ENCODE measurements around the gene SLC27A3. TPM values are rescaled to one million over a fixed set of nuclear protein-coding genes. Genes with fewer than 3 reads are reported as not detected.

Gene SLC27A3
- total RNA-seq, 4 donors from 2014 or later = 15.2 to 159 (median 26.2) TPM

DNA sequence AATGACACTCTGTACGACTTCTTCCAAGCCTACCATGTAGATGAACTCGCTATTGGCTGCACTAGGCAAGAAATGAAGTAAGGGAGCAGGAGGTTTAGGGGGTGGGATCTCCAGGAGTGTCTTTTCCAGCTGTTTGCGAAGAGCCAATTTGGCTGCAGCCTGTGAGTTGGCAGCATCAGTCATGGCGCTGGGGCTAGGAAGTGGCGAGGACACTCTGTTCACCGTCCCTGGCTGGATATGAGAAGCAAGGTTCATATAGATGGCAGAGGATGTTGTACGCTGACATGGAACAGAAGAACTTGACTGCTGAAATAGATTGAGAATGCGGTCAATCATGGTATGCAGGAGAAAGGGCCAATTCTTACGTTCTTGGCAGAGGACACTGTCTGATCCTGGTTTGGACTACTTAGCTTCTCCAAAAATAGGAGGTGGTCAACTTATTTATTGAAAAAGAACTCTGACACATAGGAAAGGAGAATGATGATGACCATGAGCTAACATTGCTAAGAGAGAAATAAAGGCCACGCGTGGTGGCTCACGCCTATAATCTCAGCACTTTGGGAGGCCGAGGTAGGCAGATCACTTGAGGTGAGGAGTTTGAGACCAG, 41.2 kb downstream of the SLC27A3 start:
- no peak for TF ChIP-seq EP300 (IDR thresholded peaks at IDR 0.05; ENCODE audit: low read depth)
- TF ChIP-seq POLR2A (IDR thresholded peaks at IDR 0.05) = no peak
- TF ChIP-seq POLR2AphosphoS5 (IDR thresholded peaks at IDR 0.05) = no peak
- TF ChIP-seq, protein P1, sequence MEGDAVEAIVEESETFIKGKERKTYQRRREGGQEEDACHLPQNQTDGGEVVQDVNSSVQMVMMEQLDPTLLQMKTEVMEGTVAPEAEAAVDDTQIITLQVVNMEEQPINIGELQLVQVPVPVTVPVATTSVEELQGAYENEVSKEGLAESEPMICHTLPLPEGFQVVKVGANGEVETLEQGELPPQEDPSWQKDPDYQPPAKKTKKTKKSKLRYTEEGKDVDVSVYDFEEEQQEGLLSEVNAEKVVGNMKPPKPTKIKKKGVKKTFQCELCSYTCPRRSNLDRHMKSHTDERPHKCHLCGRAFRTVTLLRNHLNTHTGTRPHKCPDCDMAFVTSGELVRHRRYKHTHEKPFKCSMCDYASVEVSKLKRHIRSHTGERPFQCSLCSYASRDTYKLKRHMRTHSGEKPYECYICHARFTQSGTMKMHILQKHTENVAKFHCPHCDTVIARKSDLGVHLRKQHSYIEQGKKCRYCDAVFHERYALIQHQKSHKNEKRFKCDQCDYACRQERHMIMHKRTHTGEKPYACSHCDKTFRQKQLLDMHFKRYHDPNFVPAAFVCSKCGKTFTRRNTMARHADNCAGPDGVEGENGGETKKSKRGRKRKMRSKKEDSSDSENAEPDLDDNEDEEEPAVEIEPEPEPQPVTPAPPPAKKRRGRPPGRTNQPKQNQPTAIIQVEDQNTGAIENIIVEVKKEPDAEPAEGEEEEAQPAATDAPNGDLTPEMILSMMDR (IDR thresholded peaks at IDR 0.05) = no peak
- peaks cover 0 to under 1% (median under 1%) of the 10 kb centered on the region in 4 donors for H3K4me1 ChIP-seq
- H3K27ac ChIP-seq = no peak overlapping the region
- in situ Hi-C loops (cut with MboI; ENCODE audit: low pct_ligation_motif_present in 1 of 4, low pct_unique_long_range_greater_than_20kb in 1 of 4, low sequenced_read_pairs in 3 of 4) (loop anchor here in 3 of 4 donors (10.0 to 25.0 kb wide), 3 partner anchors 96 to 168 kb away; partner anchors contain the start of genes DENND4B (in 2 of the 3), GATAD2B (in 1 of the 3) and RAB13 (in 1 of the 3)), intact Hi-C loops (cut with DNase I; ENCODE audit: low total_unique reads) (no loop called here)
- no peak for DNase-seq
- no peaks in the 10 kb centered on the region for H3K9me3 ChIP-seq
- H3K36me3 ChIP-seq = peaks cover 0 to 62% (median 26%) of the 10 kb centered on the region in 4 donors
- 92 to 96% methylated on average over 4 to 13 of the region's 13 CpGs for WGBS, 2 donors (ENCODE audit: low coverage in 1 of 2)
- H3K4me3 ChIP-seq = no peak overlapping the region
- no peaks in the 10 kb centered on the region for H3K27me3 ChIP-seq

DNA sequence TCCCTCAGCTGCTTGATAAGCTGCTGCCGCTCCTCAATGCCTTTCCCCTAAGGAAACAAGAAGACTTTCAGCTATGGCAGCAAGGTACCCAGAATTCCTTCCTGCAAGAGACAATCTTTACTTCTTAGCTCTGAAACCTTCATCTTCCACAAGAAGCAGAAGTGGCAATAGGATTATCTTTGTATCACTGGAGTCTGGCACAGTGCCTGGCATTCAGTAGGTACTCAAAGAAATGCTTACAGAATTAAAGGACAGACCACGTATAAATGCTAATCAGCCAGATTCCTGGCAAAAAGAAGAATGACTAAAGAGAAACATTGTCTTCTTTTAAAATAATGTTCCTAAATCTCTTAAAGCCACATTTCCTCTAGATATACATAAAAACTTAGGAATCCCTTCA, 43.7 kb downstream of the SLC27A3 start:
- TF ChIP-seq EP300 (IDR thresholded peaks at IDR 0.05; ENCODE audit: low read depth) (no peak), POLR2A (IDR thresholded peaks at IDR 0.05) (no peak), POLR2AphosphoS5 (IDR thresholded peaks at IDR 0.05) (no peak)
- TF ChIP-seq, protein P1 (IDR thresholded peaks at IDR 0.05) = no peak
- H3K9me3 ChIP-seq = no peaks in the 10 kb centered on the region
- in situ Hi-C loops (cut with MboI; ENCODE audit: low pct_ligation_motif_present in 1 of 4, low pct_unique_long_range_greater_than_20kb in 1 of 4, low sequenced_read_pairs in 3 of 4) = loop anchor here in 3 of 4 donors (10.0 to 25.0 kb wide), 3 partner anchors 93 to 166 kb away; partner anchors contain the start of genes DENND4B (in 2 of the 3), GATAD2B (in 1 of the 3) and RAB13 (in 1 of the 3)
- DNase-seq = no peak
- no peak overlapping the region for H3K27ac ChIP-seq
- no peaks in the 10 kb centered on the region for H3K27me3 ChIP-seq
- H3K4me1 ChIP-seq = peaks cover 0 to 3% (median 1%) of the 10 kb centered on the region in 4 donors
- H3K36me3 ChIP-seq = peaks cover 0 to 37% (median 13%) of the 10 kb centered on the region in 4 donors
- H3K4me3 ChIP-seq = no peak overlapping the region
- intact Hi-C loops (cut with DNase I; ENCODE audit: low total_unique reads) = no loop called here
- 86 to 88% methylated on average over 1 to 2 of the region's 2 CpGs for WGBS, 2 donors (ENCODE audit: low coverage in 1 of 2)

DNA sequence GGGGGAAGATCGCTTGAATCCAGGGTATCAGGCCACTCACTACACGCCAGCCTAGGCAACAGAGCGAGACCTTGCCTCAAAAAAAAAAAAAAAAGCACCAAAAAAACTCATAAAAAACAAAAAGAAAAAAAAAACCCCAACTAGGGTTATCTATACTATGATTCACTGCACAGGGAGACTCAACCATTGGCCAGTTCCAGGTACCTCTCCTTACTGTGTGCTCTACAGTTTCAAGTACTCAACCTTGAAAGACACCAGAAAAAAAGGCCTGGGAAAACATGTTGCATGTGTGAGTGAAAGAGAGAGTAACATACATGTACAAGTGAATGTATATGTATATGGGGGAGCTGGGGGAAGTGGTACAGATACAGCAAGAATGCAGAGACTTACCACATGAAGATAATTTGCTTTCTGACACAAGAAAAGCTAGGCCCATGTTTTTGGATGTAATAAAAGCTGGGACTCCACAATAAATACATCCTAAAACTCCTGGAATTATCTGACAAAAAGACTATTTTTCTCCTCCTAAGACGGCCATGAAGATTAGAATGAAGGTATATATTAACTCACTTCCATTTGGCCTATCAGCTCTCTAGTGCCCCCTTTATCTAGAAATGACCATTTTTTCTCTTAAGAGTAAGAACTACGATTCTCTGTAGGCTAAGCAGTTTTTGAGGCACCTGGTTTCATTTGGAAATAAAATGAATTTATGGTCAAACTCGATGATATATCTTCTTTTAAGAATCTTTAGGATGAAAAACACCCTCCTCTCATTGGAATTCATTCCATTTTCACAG, 52.2 kb downstream of the SLC27A3 start:
- 85 to 92% methylated on average over 3 to 6 of the region's 6 CpGs for WGBS, 2 donors (ENCODE audit: low coverage in 1 of 2)
- Histone ChIP-seq H3K27me3 (no peaks in the 10 kb centered on the region), H3K27ac (no peak overlapping the region), H3K4me1 (peaks cover 0 to 5% (median 0%) of the 10 kb centered on the region in 4 donors), H3K4me3 (no peak overlapping the region), H3K36me3 (peaks cover 0 to 19% (median 4%) of the 10 kb centered on the region in 4 donors), H3K9me3 (no peaks in the 10 kb centered on the region)
- no peak for DNase-seq
- TF ChIP-seq POLR2AphosphoS5 (IDR thresholded peaks at IDR 0.05) (no peak), POLR2A (IDR thresholded peaks at IDR 0.05) (no peak), EP300 (IDR thresholded peaks at IDR 0.05; ENCODE audit: low read depth) (no peak)
- TF ChIP-seq, protein P1 (IDR thresholded peaks at IDR 0.05) = no peak
- intact Hi-C loops (cut with DNase I; ENCODE audit: low total_unique reads) (no loop called here), in situ Hi-C loops (cut with MboI; ENCODE audit: low pct_ligation_motif_present in 1 of 4, low pct_unique_long_range_greater_than_20kb in 1 of 4, low sequenced_read_pairs in 3 of 4) (no loop called here)

Small RNAs within 50 kb of the gene (small RNA-seq; reads per million reads assigned to genes)
- 0 reads per million in 4 donors for gene RF00019

Other genes with a start within 250 kb of the SLC27A3 start
- gene S100A6, start 239.4 kb upstream of the SLC27A3 start, total RNA-seq = 100 to 1,000 TPM; 219 to 881 (median 433) TPM
- gene S100A5, start 234.5 kb upstream of the SLC27A3 start, total RNA-seq = not detected
- 100 to 1,000 TPM in 1 of 4 donors, 10 to 100 TPM in 3; 40.8 to 138 (median 78.6) TPM for gene S100A4, start 229.6 kb upstream of the SLC27A3 start, total RNA-seq
- gene S100A3, start 226.1 kb upstream of the SLC27A3 start, total RNA-seq = under 1 TPM in 1 of 4 donors, not detected in 3; 0.64 TPM
- 1 to 10 TPM in 1 of 4 donors, not detected in 3; 2.2 TPM for gene S100A2, start 209.6 kb upstream of the SLC27A3 start, total RNA-seq
- gene S100A16, start 162.3 kb upstream of the SLC27A3 start, total RNA-seq = 100 to 1,000 TPM; 181 to 223 (median 196) TPM
- gene S100A14, start 159.1 kb upstream of the SLC27A3 start, total RNA-seq = 100 to 1,000 TPM; 134 to 514 (median 437) TPM
- gene S100A13, start 147.9 kb upstream of the SLC27A3 start, total RNA-seq = 10 to 100 TPM; 33.8 to 67.8 (median 45.5) TPM
- gene S100A1, start 147.0 kb upstream of the SLC27A3 start, total RNA-seq = 1 to 10 TPM in 2 of 4 donors, not detected in 2; 3.7 to 4.4 TPM
- gene CHTOP, start 141.3 kb upstream of the SLC27A3 start, total RNA-seq = 10 to 100 TPM; 35.2 to 86.1 (median 65.2) TPM
- gene SNAPIN, start 116.7 kb upstream of the SLC27A3 start, total RNA-seq = 10 to 100 TPM; 10.5 to 38.4 (median 27.4) TPM
- gene ILF2, start 104.4 kb upstream of the SLC27A3 start, total RNA-seq = 100 to 1,000 TPM in 1 of 4 donors, 10 to 100 TPM in 3; 16.5 to 102 (median 66.5) TPM
- gene NPR1, start 96.7 kb upstream of the SLC27A3 start, total RNA-seq = 10 to 100 TPM in 3 of 4 donors, 1 to 10 TPM in 1; 9.8 to 25.1 (median 13.4) TPM
- 10 to 100 TPM; 26.1 to 35.6 (median 28.0) TPM for gene INTS3, start 47.4 kb upstream of the SLC27A3 start, total RNA-seq
- gene GATAD2B, start 147.6 kb downstream of the SLC27A3 start, total RNA-seq = 10 to 100 TPM; 16.7 to 28.1 (median 20.2) TPM
- 100 to 1,000 TPM in 1 of 4 donors, 10 to 100 TPM in 3; 42.3 to 121 (median 50.3) TPM for gene DENND4B, start 171.3 kb downstream of the SLC27A3 start, total RNA-seq
- 10 to 100 TPM; 13.3 to 32.5 (median 21.4) TPM for gene CRTC2, start 183.2 kb downstream of the SLC27A3 start, total RNA-seq
- 10 to 100 TPM; 19.9 to 80.0 (median 47.1) TPM for gene SLC39A1, start 188.1 kb downstream of the SLC27A3 start, total RNA-seq
- gene CREB3L4, start 192.5 kb downstream of the SLC27A3 start, total RNA-seq = 10 to 100 TPM in 2 of 4 donors, 1 to 10 TPM in 2; 2.2 to 18.7 (median 11.6) TPM
- gene JTB, start 202.3 kb downstream of the SLC27A3 start, total RNA-seq = 100 to 1,000 TPM in 3 of 4 donors, 10 to 100 TPM in 1; 88.8 to 303 (median 280) TPM
- gene RAB13, start 210.9 kb downstream of the SLC27A3 start, total RNA-seq = 10 to 100 TPM in 2 of 4 donors, 1 to 10 TPM in 2; 4.0 to 27.9 (median 15.4) TPM
- gene RPS27, start 215.4 kb downstream of the SLC27A3 start, total RNA-seq = 1,000 to 10,000 TPM in 2 of 4 donors, 100 to 1,000 TPM in 2; 222 to 1,839 (median 900) TPM